ENCODE measurements around the gene CXCL5. TPM values are rescaled to one million over a fixed set of nuclear protein-coding genes. Genes with fewer than 3 reads are reported as not detected.

CXCL5 gene
- under 0.01 TPM for total RNA-seq

DNA sequence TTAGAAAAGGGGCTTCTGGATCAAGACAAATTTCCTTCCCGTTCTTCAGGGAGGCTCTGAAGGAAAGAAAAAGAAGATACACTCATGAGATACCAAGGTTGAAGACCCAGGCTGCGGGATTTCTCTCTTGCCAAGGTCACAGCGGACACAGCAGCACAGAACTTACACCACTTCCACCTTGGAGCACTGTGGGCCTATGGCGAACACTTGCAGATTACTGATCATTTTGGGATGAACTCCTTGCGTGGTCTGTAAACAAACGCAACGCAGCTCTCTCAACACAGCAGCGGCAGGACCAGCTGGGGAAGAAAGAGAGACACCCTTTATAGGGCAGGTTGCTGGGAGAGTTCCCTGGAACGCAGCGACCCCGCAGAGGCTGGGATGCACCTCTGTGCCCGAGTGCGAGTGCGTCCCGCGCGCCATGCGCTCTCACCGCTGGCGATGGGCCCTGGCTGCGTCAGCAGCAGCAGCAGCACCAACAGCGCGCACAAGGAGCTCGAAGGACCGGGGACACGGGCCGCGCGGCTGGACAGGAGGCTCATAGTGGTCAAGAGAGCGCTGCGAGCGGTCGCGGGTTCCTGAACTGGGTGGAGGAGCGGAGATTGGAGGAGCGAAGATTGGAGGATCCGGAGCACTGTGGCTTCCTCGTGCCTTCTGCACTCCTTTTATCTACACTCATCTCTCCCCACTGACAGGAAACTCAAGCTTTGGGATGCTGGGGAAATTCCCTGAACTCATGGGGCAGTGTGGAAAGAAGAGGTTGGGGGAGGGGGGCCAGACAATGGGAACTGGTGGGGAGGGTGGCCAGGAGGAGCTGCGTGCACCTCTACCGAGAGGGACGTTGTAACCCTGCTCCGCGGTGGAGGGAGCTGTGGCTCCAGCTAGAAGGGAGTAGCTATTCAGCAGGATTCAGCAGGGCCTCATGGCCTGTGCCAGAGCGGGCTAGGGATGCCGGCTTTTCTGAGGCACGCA, at the start of gene CXCL5:
TSS of gene CXCL5 (minus strand) at position 638 of the 972 bp plus-strand sequence. CDS start at position 542, 96 bp downstream.
- Histone ChIP-seq H3K4me1 (ENCODE audit: control insufficient read depth in 3 of 3, insufficient read depth in 3 of 3, low read length in 3 of 3) (peaks cover 0 to 6% (median 5%) of the 10 kb centered on the region in 3 donors), H3K27me3 (ENCODE audit: control insufficient read depth in 3 of 3, insufficient read depth in 3 of 3, low read length in 3 of 3) (peaks cover 6 to 10% (median 9%) of the 10 kb centered on the region in 3 donors), H3K9me3 (ENCODE audit: control insufficient read depth in 3 of 3, low read length in 3 of 3) (no peaks in the 10 kb centered on the region), H3K27ac (ENCODE audit: low read depth, low read length) (no peak within 1 kb of the TSS), H3K9ac (ENCODE audit: low read depth in 1 of 3, low read length in 3 of 3) (peak within 1 kb of the TSS in 1 of 3 donors; percentile 8), H3K36me3 (ENCODE audit: control insufficient read depth in 3 of 3, insufficient read depth in 3 of 3, low read length in 3 of 3) (no peaks in the 10 kb centered on the region), H3K4me3 (ENCODE audit: low read length in 3 of 3) (peak within 1 kb of the TSS; percentile 24 to 52 (median 45))

- Histone ChIP-seq H3K36me3 (ENCODE audit: control insufficient read depth in 3 of 3, insufficient read depth in 3 of 3, low read length in 3 of 3) (no peaks in the 10 kb centered on the region), H3K27me3 (ENCODE audit: control insufficient read depth in 3 of 3, insufficient read depth in 3 of 3, low read length in 3 of 3) (no peaks in the 10 kb centered on the region), H3K4me3 (ENCODE audit: low read length in 3 of 3) (no peak overlapping the region), H3K9me3 (ENCODE audit: control insufficient read depth in 3 of 3, low read length in 3 of 3) (no peaks in the 10 kb centered on the region), H3K27ac (ENCODE audit: low read depth, low read length) (no peak overlapping the region), H3K4me1 (ENCODE audit: control insufficient read depth in 3 of 3, insufficient read depth in 3 of 3, low read length in 3 of 3) (no peaks in the 10 kb centered on the region), H3K9ac (ENCODE audit: low read depth in 1 of 3, low read length in 3 of 3) (no peak overlapping the region)
Observed at GRCh38 chr4:74047152-74047551, 48.7 kb upstream of the CXCL5 start.

GRCh38 chr4:74045772-74046171, 47.3 kb upstream of the CXCL5 start:
- Histone ChIP-seq H3K9ac (ENCODE audit: low read depth in 1 of 3, low read length in 3 of 3) (no peak overlapping the region), H3K4me3 (ENCODE audit: low read length in 3 of 3) (no peak overlapping the region), H3K27ac (ENCODE audit: low read depth, low read length) (no peak overlapping the region), H3K36me3 (ENCODE audit: control insufficient read depth in 3 of 3, insufficient read depth in 3 of 3, low read length in 3 of 3) (no peaks in the 10 kb centered on the region), H3K27me3 (ENCODE audit: control insufficient read depth in 3 of 3, insufficient read depth in 3 of 3, low read length in 3 of 3) (no peaks in the 10 kb centered on the region), H3K4me1 (ENCODE audit: control insufficient read depth in 3 of 3, insufficient read depth in 3 of 3, low read length in 3 of 3) (no peaks in the 10 kb centered on the region), H3K9me3 (ENCODE audit: control insufficient read depth in 3 of 3, low read length in 3 of 3) (no peaks in the 10 kb centered on the region)

GRCh38 chr4:74045247-74045646, 46.8 kb upstream of the CXCL5 start:
- no peak overlapping the region for H3K27ac ChIP-seq (ENCODE audit: low read depth, low read length)
- no peaks in the 10 kb centered on the region for H3K4me1 ChIP-seq (ENCODE audit: control insufficient read depth in 3 of 3, insufficient read depth in 3 of 3, low read length in 3 of 3)
- H3K4me3 ChIP-seq (ENCODE audit: low read length in 3 of 3) = no peak overlapping the region
- H3K27me3 ChIP-seq (ENCODE audit: control insufficient read depth in 3 of 3, insufficient read depth in 3 of 3, low read length in 3 of 3) = no peaks in the 10 kb centered on the region
- H3K9ac ChIP-seq (ENCODE audit: low read depth in 1 of 3, low read length in 3 of 3) = no peak overlapping the region
- no peaks in the 10 kb centered on the region for H3K36me3 ChIP-seq (ENCODE audit: control insufficient read depth in 3 of 3, insufficient read depth in 3 of 3, low read length in 3 of 3)
- H3K9me3 ChIP-seq (ENCODE audit: control insufficient read depth in 3 of 3, low read length in 3 of 3) = no peaks in the 10 kb centered on the region

DNA sequence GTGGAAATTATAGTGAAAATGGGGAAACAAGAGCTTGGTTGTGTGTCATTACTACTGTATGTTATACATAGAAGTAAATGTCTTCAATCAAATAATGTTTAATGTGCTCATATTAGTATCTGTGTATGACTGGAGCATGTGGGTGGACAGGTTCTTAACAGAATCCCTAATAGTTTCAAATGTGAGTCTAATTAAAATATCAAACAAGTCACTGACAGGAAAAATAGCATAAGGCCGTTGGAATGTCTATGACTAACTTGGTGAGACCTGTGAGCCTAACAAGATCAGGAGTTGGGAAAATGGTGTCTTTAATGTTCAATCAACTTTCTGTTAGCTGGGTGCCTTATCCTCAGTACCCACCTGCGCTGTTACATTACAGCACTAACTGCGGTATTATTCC, 46.2 kb upstream of the CXCL5 start:
- H3K4me1 ChIP-seq (ENCODE audit: control insufficient read depth in 3 of 3, insufficient read depth in 3 of 3, low read length in 3 of 3) = no peaks in the 10 kb centered on the region
- no peak overlapping the region for H3K9ac ChIP-seq (ENCODE audit: low read depth in 1 of 3, low read length in 3 of 3)
- H3K36me3 ChIP-seq (ENCODE audit: control insufficient read depth in 3 of 3, insufficient read depth in 3 of 3, low read length in 3 of 3) = no peaks in the 10 kb centered on the region
- no peak overlapping the region for H3K4me3 ChIP-seq (ENCODE audit: low read length in 3 of 3)
- H3K27ac ChIP-seq (ENCODE audit: low read depth, low read length) = no peak overlapping the region
- H3K27me3 ChIP-seq (ENCODE audit: control insufficient read depth in 3 of 3, insufficient read depth in 3 of 3, low read length in 3 of 3) = peaks cover 0 to 3% (median 0%) of the 10 kb centered on the region in 3 donors
- no peaks in the 10 kb centered on the region for H3K9me3 ChIP-seq (ENCODE audit: control insufficient read depth in 3 of 3, low read length in 3 of 3)

- Histone ChIP-seq H3K4me3 (ENCODE audit: low read length in 3 of 3) (no peak overlapping the region), H3K27me3 (ENCODE audit: control insufficient read depth in 3 of 3, insufficient read depth in 3 of 3, low read length in 3 of 3) (peaks cover 3 to 4% (median 3%) of the 10 kb centered on the region in 3 donors), H3K9ac (ENCODE audit: low read depth in 1 of 3, low read length in 3 of 3) (no peak overlapping the region), H3K4me1 (ENCODE audit: control insufficient read depth in 3 of 3, insufficient read depth in 3 of 3, low read length in 3 of 3) (peaks cover 4 to 7% (median 4%) of the 10 kb centered on the region in 3 donors), H3K36me3 (ENCODE audit: control insufficient read depth in 3 of 3, insufficient read depth in 3 of 3, low read length in 3 of 3) (no peaks in the 10 kb centered on the region), H3K9me3 (ENCODE audit: control insufficient read depth in 3 of 3, low read length in 3 of 3) (no peaks in the 10 kb centered on the region), H3K27ac (ENCODE audit: low read depth, low read length) (no peak overlapping the region)
Observed at GRCh38 chr4:74042681-74043080, 44.2 kb upstream of the CXCL5 start.

- Histone ChIP-seq H3K9me3 (ENCODE audit: control insufficient read depth in 3 of 3, low read length in 3 of 3) (no peaks in the 10 kb centered on the region), H3K27me3 (ENCODE audit: control insufficient read depth in 3 of 3, insufficient read depth in 3 of 3, low read length in 3 of 3) (peaks cover 6 to 9% (median 7%) of the 10 kb centered on the region in 3 donors), H3K36me3 (ENCODE audit: control insufficient read depth in 3 of 3, insufficient read depth in 3 of 3, low read length in 3 of 3) (no peaks in the 10 kb centered on the region), H3K4me1 (ENCODE audit: control insufficient read depth in 3 of 3, insufficient read depth in 3 of 3, low read length in 3 of 3) (peaks cover 4 to 7% (median 4%) of the 10 kb centered on the region in 3 donors), H3K4me3 (ENCODE audit: low read length in 3 of 3) (no peak overlapping the region), H3K27ac (ENCODE audit: low read depth, low read length) (no peak overlapping the region), H3K9ac (ENCODE audit: low read depth in 1 of 3, low read length in 3 of 3) (no peak overlapping the region)
Observed at GRCh38 chr4:74041418-74041817, 42.9 kb upstream of the CXCL5 start.

GRCh38 chr4:74039315-74039763, 40.9 kb upstream of the CXCL5 start:
- peak overlapping the region; percentile 64 to 71 (median 69) for H3K9ac ChIP-seq (ENCODE audit: low read depth in 1 of 3, low read length in 3 of 3)
- H3K4me1 ChIP-seq (ENCODE audit: control insufficient read depth in 3 of 3, insufficient read depth in 3 of 3, low read length in 3 of 3) = peaks cover 4 to 7% (median 4%) of the 10 kb centered on the region in 3 donors
- no peaks in the 10 kb centered on the region for H3K9me3 ChIP-seq (ENCODE audit: control insufficient read depth in 3 of 3, low read length in 3 of 3)
- H3K27me3 ChIP-seq (ENCODE audit: control insufficient read depth in 3 of 3, insufficient read depth in 3 of 3, low read length in 3 of 3) = peaks cover 6 to 9% (median 7%) of the 10 kb centered on the region in 3 donors
- no peaks in the 10 kb centered on the region for H3K36me3 ChIP-seq (ENCODE audit: control insufficient read depth in 3 of 3, insufficient read depth in 3 of 3, low read length in 3 of 3)
- peak overlapping the region; percentile 41 for H3K27ac ChIP-seq (ENCODE audit: low read depth, low read length)
- peak overlapping the region; percentile 75 to 81 (median 76) for H3K4me3 ChIP-seq (ENCODE audit: low read length in 3 of 3)

GRCh38 chr4:74038425-74039314, 40.2 kb upstream of the CXCL5 start, which contains the start of gene CXCL3:
TSS of gene CXCL3 (minus strand) at chr4:74038689. CDS start at chr4:74038611, 78 bp downstream.
- H3K9ac ChIP-seq (ENCODE audit: low read depth in 1 of 3, low read length in 3 of 3) = peak within 1 kb of the TSS; percentile 64 to 71 (median 69)
- no peaks in the 10 kb centered on the region for H3K36me3 ChIP-seq (ENCODE audit: control insufficient read depth in 3 of 3, insufficient read depth in 3 of 3, low read length in 3 of 3)
- peaks cover 6 to 9% (median 7%) of the 10 kb centered on the region in 3 donors for H3K27me3 ChIP-seq (ENCODE audit: control insufficient read depth in 3 of 3, insufficient read depth in 3 of 3, low read length in 3 of 3)
- H3K4me1 ChIP-seq (ENCODE audit: control insufficient read depth in 3 of 3, insufficient read depth in 3 of 3, low read length in 3 of 3) = peaks cover 4 to 7% (median 4%) of the 10 kb centered on the region in 3 donors
- H3K4me3 ChIP-seq (ENCODE audit: low read length in 3 of 3) = peak within 1 kb of the TSS; percentile 75 to 81 (median 76)
- H3K27ac ChIP-seq (ENCODE audit: low read depth, low read length) = peak within 1 kb of the TSS; percentile 41
- H3K9me3 ChIP-seq (ENCODE audit: control insufficient read depth in 3 of 3, low read length in 3 of 3) = no peaks in the 10 kb centered on the region

All from skeletal muscle tissue (tissue), 4 donors.